ENCODE data around the gene EPG5.

The EPG5 gene

DNA sequence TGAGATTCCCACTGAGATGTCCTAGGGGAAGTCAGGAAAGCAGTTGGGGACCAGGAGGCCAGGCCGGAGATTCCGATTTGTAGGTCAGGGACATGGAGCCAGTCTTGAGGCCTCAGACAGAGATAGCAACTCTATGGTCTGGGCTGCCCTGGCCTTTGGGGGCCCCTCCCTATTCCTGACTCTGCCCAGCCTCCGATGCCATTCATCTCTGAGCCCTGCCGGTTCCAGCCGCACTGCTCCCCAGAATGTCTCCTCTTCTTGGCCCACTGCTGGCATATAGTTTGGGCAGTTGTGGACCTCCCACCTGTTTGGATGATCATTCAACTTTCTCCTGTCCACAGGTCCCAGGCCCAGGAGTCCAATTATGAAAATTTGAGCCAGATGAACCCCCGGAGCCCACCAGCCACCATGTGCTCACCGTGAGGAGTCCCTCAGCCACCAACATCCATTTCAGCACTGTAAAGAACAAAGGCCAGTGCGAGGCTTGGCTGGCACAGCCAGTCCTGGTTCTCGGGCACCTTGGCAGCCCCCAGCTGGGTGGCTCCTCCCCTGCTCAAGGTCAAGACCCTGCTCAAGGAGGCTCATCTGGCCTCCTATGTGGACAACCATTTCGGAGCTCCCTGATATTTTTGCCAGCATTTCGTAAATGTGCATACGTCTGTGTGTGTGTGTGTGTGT is 125.2 kb downstream of the EPG5 start:
- no peak for TF ChIP-seq CREB1 (IDR thresholded peaks at IDR 0.05; ENCODE audit: low read depth)
- no peak for TF ChIP-seq ZBTB7A (IDR thresholded peaks at IDR 0.05; ENCODE audit: low read depth)
- TF ChIP-seq, protein P1, sequence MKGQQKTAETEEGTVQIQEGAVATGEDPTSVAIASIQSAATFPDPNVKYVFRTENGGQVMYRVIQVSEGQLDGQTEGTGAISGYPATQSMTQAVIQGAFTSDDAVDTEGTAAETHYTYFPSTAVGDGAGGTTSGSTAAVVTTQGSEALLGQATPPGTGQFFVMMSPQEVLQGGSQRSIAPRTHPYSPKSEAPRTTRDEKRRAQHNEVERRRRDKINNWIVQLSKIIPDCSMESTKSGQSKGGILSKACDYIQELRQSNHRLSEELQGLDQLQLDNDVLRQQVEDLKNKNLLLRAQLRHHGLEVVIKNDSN (IDR thresholded peaks at IDR 0.05) = no peak

DNA sequence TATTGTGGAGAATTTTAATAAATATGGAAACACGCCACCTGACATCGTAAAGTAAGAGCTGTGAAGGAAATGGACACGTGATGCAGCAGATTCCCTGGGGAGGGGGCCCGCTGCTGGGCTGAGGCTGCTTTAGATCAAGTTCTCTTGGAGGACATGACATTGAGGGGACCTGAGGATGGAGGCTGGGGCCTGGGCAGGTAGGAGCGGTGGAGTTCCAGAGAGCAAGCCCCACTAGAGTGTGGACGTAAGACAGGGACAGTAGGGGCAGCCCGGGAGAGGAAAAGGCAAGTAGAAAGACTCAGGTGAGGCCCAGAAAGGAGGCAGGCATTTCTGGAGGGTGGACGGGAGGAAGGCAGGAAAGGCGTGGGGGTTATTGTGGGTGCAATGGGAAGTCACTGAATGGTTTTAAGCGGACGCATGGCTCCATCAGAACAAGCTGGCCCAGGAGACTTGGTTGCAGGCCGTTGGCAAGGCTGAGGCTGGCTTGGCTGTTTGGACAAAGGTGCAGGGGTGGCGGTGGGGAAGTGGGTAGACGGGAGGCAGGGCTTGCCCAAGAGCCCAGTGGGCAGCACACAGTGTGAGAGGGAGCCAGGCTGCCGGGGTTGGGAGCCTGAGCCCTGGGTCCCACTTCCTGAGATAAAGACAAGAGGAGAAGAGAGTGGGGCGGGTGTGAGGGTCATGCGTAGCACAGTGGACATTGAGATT is 125.9 kb downstream of the EPG5 start:
- no peak for TF ChIP-seq CEBPB (IDR thresholded peaks at IDR 0.05)

DNA sequence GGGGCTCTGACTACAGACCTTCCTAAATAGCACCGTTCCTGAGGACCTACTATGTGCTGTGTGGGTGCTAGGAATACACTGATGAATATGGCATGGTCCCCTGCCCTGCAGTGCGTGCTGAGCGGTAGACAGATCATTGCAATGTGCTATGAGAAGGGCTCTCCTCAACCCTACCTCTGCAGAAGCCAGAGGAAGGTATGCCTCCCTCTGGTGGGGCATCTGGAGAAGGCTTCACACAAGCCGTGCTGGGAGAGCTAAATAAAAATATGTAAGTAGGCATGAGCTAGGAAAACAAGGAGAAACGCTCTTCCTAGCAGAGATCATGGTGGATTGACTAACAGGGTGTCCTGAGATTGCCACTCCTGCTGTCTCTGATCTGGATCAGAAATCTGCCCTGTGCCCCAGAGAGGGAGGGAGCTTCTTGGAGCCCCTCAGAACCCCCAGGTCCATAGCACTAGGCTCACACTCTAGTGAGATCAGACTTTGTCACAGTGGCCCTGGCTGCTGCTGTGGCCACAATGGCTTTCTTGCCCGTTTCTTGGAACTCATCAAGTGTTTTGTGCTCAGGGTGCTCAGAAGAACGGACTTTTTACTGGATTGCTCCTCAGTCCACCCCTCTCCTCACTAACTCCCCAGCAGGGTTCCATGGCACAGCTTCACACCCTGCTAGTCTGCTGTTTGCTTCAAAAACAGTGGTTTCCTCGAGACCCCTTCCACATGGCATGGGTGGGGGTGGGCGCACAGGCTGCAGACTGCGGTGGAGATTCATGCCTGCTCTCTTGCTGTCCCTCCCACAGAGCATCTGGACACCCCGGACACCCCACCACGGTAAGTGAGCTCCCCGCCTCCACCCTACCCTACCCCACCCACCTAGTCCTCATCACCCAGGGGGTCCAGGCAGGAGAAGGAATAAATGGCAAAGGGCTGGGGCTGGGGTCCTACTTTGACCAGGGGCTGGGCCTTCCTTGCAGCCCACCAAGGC is 127.4 kb downstream of the EPG5 start:
- TF ChIP-seq TAF1 (IDR thresholded peaks at IDR 0.05; ENCODE audit: low read depth) (no peak), RAD21 (IDR thresholded peaks at IDR 0.05; ENCODE audit: low read depth) (peak; percentile 78)

DNA sequence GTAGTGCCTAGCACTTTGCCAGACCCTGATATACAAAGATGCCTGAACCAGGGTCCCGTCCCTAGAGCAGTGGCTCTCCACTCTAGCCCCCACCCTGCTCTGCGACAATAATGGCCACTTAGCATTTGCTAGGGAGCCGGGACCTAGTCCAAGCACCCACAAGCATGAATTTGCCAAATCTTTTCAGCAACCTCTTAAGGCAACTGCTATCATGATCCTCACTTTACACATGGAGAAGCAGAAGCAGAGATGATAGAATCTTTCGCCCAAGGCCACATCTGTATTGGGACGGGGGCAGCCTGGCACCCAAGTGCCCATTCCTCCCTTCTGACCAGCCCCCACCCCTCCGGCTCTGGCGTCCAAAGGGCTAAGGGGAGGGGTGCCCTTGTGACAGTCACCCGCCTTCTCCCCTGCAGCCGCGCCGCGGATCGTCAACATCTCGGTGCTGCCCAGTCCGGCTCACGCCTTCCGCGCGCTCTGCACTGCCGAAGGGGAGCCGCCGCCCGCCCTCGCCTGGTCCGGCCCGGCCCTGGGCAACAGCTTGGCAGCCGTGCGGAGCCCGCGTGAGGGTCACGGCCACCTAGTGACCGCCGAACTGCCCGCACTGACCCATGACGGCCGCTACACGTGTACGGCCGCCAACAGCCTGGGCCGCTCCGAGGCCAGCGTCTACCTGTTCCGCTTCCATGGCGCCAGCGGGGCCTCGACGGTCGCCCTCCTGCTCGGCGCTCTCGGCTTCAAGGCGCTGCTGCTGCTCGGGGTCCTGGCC is 128.6 kb downstream of the EPG5 start:
- TF ChIP-seq EGR1 (IDR thresholded peaks at IDR 0.05) (no peak), CEBPB (IDR thresholded peaks at IDR 0.05) (no peak), ZBTB7A (IDR thresholded peaks at IDR 0.05; ENCODE audit: low read depth) (no peak), CREB1 (IDR thresholded peaks at IDR 0.05; ENCODE audit: low read depth) (no peak), RAD21 (IDR thresholded peaks at IDR 0.05; ENCODE audit: low read depth) (no peak), YY1 (IDR thresholded peaks at IDR 0.05; ENCODE audit: low read depth) (no peak)
- TF ChIP-seq, protein P2, sequence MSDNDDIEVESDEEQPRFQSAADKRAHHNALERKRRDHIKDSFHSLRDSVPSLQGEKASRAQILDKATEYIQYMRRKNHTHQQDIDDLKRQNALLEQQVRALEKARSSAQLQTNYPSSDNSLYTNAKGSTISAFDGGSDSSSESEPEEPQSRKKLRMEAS (IDR thresholded peaks at IDR 0.05) = no peak

DNA sequence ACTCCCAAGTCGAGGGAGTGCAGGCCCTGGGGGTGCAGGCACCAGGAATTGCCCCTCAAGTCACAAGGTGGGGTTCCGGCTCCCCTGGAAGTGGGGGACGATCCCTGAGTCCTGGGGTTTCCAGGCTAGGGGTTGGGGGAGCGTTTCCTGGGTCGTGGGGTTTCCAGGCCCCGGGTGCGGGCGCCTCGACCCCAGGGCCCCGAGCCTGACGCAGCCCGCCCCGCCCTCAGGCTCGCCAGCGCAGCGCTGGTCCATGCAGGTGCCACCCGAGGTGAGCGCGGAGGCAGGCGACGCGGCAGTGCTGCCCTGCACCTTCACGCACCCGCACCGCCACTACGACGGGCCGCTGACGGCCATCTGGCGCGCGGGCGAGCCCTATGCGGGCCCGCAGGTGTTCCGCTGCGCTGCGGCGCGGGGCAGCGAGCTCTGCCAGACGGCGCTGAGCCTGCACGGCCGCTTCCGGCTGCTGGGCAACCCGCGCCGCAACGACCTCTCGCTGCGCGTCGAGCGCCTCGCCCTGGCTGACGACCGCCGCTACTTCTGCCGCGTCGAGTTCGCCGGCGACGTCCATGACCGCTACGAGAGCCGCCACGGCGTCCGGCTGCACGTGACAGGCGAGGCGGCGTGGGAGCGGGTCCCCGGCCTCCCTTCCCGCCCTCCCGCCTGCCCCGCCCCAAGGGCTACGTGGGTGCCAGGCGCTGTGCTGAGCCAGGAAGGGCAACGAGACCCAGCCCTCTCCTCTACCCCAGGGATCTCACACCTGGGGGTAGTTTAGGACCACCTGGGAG is 129.7 kb downstream of the EPG5 start:
- TF ChIP-seq, protein P1 (IDR thresholded peaks at IDR 0.05) = no peak
- TF ChIP-seq, protein P2 (IDR thresholded peaks at IDR 0.05) = no peak
- TF ChIP-seq YY1 (IDR thresholded peaks at IDR 0.05; ENCODE audit: low read depth) (no peak), FOXM1 (IDR thresholded peaks at IDR 0.05; ENCODE audit: borderline replicate concordance, low read depth) (no peak), TEAD4 (IDR thresholded peaks at IDR 0.05) (no peak), CREB1 (IDR thresholded peaks at IDR 0.05; ENCODE audit: low read depth) (no peak), NFIC (IDR thresholded peaks at IDR 0.05) (no peak), TCF12 (IDR thresholded peaks at IDR 0.05; ENCODE audit: low read depth) (no peak)
- TF ChIP-seq, protein P3, sequence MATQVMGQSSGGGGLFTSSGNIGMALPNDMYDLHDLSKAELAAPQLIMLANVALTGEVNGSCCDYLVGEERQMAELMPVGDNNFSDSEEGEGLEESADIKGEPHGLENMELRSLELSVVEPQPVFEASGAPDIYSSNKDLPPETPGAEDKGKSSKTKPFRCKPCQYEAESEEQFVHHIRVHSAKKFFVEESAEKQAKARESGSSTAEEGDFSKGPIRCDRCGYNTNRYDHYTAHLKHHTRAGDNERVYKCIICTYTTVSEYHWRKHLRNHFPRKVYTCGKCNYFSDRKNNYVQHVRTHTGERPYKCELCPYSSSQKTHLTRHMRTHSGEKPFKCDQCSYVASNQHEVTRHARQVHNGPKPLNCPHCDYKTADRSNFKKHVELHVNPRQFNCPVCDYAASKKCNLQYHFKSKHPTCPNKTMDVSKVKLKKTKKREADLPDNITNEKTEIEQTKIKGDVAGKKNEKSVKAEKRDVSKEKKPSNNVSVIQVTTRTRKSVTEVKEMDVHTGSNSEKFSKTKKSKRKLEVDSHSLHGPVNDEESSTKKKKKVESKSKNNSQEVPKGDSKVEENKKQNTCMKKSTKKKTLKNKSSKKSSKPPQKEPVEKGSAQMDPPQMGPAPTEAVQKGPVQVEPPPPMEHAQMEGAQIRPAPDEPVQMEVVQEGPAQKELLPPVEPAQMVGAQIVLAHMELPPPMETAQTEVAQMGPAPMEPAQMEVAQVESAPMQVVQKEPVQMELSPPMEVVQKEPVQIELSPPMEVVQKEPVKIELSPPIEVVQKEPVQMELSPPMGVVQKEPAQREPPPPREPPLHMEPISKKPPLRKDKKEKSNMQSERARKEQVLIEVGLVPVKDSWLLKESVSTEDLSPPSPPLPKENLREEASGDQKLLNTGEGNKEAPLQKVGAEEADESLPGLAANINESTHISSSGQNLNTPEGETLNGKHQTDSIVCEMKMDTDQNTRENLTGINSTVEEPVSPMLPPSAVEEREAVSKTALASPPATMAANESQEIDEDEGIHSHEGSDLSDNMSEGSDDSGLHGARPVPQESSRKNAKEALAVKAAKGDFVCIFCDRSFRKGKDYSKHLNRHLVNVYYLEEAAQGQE (IDR thresholded peaks at IDR 0.05; ENCODE audit: low read depth) = no peak

DNA sequence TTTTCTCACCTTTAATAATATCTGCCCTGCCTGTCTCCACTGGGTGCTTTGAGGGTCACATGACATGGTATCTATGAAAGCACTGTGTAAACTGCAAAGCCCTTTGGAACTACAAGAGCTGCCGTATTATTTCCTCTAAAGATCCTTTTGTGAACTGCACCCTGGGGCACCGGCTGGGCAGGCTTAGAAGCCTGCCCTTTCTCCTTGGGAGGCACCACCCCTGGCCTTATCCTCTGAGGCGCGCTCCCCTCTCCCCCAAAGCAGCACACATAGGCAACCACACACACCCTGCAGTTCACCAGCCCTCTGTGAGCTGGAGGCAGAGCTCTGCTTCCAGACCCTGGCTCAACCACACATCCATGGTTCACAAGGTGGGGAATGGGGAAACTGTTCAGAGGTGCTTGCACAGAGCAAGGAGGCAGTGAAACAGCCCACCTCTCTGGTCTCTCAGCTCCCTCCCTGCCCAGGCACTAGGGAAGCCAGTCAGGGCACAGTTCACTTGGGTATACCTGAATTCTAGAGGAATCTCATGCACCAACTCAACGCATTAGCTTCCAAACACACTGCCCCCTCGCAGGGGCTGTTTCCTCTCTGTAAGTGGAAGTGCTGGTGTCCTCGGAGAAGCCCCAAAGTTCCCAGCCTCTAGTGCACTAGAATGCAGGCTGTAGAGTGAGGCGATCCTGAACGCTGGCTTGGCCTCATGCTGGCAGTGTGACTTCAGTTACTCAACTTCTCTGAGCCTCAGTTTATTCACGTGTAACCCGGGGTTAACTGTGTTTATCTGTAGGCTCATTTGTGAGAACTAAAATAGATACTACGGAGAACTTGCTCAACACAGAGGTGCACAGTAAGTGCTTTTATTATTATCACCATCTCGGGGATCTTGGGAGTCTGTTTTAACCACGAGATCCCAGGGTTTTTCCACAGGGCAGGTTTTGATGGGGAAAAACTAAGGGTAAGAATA is 130.6 kb downstream of the EPG5 start:
- no peak for TF ChIP-seq ZBTB7A (IDR thresholded peaks at IDR 0.05; ENCODE audit: low read depth)
- TF ChIP-seq, protein P1 (IDR thresholded peaks at IDR 0.05) = 0 out of 2 replicates have a peak, but pooled peaks have one; percentile 17
